HG02642 (cell line): ENCODE data around the gene NCK1.
"Not testable (repeated sequence)": the region's sequence is repeated elsewhere in the genome, so short reads cannot be mapped to it uniquely, and the experiment has no call there.

Experiments used
- ATAC-seq: cut with Tn5 transposase; IDR thresholded peaks from one replicate; pipeline ENCODE4 v1.9.1; 2021; ENCODE audit warnings: mild to moderate bottlenecking; ENCODE audit not compliant: unreplicated experiment, poor library complexity

Gene NCK1

DNA sequence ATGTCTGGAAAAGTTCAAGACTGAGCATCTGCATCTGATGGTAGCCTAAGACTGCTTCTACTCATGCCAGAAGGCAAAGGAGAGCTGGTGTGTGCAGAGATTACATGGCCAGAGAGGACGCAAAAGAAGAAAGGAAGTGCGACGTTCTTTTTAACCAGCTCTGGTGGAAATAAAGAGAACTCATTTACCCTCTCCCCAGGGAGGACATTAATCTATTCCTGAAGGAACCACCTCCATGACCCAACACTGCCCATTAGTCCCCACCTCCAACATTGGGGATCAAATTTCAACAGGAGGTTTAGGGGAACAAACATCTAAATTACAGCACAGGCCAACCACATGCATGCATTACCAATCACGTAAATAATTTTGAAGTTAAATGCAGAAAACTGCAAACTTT lies 1.5 kb upstream of the NCK1 start:
- ATAC-seq: no peak

DNA sequence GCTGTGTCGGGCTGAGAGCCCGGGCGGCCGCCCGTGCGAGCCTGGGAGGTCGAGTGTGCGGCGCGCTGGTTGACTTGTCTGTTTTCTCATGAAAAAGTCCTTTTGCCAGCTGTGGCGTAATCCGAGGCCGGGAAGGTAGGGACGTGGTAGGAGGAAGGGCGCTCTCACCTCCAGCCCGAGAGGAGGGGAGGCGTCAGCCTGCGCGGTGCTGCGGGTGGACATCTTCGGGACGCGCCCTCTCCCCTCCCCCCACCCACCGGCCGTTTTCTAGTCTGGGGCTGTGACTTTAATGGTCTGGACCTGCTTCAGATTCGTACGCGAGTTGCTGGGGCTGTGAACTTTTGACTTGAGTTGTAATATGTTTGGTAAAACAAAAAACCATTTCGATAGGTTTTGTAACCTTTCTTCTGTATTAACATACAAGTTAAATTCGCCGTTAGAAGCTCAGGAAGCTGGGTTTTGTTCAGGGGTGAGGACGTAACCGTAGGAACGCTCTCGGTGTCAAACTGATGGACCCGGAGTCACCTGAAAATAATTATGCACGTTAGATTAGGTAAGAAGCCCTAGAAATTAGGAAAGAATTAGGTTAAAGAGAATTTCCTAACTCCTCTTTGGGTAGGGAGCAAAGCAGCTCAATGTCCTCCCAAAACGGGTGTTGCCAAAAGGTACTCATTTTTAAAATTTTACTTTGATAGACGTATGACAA lies 762 bp downstream of the NCK1 start:
- peak; percentile 24 for ATAC-seq

DNA sequence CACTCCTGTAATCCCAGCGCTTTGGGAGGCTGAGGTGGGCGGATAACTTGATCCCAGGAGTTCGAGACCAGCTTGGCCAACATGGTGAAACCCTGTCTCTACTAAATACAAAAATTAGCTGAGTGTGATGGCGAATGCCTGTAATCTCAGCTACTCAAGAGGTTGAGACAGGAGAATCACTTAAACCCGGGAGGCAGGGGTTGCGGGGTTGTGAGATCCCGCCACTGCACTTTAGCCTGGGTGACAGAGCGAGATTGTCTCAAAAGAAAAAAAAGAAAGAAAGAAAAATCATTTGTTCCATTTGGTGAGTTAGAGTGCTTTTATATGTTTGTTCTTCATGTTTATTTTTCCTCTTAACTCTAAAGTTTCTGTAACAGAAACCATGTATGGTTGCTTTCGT lies 7.3 kb downstream of the NCK1 start:
- ATAC-seq: no peak

DNA sequence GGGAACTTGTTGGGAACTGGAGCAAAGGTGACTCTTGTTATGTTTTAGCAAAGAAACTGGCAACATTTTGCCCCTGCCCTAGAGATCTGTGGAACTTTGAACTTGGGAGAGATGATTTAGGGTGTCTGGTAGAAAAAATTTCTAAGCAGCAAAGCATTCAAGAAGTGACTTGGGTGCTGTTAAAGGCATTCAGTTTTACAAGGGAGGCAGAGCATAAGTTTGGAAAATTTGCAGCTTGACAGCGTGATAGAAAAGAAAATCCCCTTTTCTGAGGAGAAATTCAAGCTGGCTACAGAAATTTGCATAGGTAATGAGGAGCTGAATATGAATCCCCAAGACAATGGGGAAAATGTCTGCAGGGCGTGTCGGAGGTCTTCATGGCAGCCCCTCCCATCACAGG lies 10.2 kb downstream of the NCK1 start:
- ATAC-seq: not testable (repeated sequence)

DNA sequence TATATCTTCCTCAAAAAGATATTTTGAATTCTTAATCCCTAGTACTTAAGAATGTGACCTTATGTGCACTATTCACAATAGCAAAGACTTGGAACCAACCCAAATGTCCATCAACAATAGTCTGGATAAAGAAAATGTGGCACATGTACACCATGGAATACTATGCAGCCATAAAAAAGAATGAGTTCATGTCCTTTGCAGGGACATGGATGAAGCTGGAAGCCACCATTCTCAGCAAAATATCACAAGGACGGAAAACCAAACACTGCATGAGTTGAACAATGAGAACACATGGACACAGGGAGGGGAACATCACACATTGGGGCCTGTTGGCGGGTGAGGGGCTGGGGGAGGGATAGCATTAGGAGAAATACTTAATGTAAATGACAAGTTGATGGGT lies 17.5 kb downstream of the NCK1 start:
- ATAC-seq: not testable (repeated sequence)

DNA sequence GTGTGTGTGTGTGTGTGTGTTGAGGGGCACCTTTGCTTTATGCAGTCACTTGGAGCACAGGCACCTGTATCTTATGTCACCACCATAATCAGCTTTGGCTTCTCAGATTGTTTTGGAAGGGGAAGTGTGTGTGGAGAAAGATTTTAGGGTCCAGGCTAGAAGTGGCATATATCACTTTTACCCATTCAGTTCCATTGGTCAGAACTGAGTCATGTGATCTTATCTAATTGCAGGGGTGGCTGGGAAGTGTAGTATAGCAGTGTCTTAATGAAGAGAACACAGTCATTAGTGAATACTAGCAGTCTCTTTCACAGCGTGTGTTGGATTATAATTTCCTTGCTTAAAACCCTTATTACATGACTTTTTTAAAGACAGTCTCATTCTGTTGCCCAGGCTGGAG lies 20.6 kb downstream of the NCK1 start:
- no peak for ATAC-seq

DNA sequence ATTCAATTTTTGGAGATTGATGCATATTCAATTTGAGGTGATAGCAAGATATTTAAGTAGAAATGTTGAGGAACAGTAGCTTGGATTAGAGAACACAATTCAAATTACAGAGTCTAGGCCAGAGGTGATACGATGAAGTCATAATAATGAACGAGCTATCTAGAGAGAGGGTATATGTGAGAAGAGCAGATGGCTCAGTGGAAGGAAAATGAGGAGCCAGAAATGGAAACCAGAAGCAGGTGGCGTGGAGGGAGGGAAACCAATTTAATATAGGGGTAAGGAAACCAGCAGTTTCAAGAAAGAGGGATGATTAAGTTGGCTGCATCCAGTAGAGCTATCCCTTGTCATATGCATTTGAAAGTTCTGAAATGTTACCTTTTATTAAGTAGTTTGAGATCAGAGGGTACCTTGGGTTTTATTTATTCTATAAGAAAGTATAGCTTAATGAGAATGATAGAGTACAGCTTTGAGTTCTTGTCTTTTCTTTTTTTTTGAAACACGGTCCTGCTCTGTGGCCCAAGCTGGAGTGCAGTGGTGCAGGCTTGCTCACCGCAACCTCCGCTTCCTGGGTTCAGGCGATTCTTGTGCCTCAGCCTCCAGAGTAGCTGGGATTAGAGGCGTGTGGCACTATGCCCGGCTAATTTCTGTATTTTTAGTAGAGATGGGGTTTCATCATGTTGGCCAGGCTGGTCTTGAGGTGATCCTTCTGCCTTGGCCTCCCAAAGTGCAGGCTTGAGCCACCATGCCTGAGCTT lies 22.1 kb downstream of the NCK1 start:
- no peak for ATAC-seq

DNA sequence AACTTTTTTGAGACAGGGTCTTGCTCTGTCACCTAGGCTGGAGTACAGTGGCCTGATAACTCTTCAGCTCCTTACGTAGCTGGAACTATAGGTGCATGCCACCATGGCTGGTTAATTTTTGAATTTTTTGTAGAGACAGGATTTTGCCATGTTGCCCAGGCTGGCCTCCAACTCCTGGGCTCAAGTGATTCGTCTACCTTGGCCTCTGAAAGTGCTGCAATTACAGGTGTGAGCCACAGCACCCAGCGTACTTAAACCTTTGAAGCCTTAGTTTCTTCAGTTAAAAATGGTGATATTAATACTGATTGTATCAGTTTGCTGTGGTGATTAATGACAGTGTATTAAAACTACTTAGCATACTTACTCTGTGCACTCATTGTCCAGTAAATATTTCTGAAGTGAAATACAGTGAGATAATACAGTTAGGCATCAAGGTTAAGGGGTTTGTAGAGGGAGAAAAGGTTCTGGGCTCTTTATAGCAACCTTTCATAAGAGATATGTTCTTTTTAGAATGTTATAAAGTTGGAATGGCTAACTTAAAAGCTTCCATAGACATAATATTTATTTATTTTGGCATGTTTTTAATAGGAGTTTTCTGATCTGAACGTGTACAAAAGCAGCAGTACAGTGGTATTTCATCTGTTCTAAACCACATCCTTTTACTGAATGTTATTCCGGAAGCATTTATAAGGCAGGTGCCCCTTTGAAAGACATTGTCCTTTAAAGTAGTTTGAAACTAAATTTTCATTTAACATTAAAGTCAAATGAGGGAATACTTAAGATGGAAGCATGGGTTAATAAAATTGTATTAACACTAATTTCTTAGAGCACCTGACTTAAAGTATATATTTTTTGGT lies 23.6 kb downstream of the NCK1 start:
- ATAC-seq: peak; percentile 36

DNA sequence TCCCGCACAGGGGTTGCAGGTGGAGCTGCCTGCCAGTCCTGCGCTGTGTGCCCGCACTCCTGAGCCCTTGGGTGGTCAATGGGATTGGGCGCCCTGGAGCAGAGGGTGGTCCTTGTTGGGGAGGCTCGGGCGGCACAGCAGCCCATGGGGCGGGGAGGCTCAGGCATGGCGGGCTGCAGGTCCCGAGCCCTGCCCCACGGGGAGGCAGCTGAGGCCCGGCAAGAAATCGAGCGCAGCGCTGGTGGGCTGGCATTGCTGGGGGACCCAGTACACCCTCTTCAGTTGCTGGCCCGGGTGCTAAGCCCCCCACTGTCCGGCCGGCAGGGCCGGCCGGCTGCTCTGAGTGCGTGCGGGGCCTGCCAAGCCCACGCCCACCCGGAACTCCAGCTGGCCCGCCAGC lies 27.9 kb downstream of the NCK1 start:
- ATAC-seq: no peak

DNA sequence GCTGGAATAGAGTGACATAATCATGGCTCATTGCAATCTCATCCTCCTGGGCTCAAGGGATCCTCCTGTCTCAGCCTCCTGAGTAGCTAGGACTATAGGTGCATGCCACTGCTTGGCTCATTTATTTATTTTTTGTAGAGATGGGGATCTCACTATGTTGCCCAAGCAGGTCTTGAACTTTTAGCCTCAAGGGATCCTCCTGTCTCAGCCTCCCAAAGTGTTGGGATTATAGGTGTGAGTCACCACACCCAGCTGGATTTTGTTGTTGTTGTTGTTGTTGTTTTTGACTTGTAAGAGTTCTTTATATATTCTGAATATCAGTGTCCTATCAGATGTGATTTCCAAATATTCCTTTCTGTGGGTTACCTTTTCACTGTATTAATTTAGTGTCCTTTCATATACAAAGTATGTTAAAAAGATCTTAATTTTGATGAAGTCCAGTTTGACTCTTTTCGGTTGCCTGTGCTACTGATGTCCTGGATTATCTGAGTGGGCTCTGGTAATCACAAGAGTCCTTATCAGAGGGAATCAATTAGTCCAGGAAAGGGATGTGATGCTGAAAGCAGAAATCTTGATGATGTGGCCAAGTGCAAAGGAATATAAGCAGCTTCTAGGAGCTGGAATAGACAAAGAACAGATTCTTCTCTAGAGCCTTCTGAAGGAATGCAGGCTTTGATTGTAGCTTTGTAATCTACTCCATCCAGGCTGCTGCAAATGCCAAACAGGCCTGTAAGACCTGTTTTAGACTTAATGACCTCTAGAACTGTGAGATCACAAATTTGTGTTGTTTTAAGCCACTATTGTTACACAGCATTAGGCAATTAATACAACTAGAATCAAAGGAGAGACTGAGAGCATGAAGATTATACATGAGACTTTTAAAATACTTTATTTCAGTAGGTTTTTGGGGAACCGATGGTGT lies 30.2 kb downstream of the NCK1 start:
- no peak for ATAC-seq

DNA sequence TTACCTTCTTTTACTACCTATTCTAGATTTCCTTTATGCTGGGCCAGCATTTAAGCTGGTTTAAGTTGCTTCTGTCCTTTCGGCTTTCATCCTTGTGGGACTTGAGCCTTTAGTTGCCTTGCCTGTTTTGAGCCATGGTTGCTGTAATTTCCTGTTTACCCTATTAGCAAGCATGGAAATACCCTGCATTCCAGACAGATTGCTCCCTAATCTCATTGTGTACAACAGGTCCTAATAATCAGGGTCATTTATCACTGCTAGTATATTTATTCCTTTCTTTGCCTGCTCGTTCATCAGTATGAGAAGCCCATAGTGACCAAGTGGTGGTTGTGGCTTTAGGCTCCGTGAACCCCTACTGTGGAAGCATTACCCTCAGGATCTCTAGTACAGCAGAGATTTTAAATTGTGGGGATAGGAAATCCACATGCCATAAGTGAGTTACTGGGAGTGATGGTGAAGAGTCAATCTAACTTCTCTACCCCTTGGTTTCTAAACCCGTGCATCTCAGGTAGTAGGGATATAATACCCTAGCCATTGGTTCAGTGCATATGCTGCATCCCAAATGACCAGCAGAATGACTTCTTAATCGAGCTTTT lies 31.9 kb downstream of the NCK1 start:
- no peak for ATAC-seq

DNA sequence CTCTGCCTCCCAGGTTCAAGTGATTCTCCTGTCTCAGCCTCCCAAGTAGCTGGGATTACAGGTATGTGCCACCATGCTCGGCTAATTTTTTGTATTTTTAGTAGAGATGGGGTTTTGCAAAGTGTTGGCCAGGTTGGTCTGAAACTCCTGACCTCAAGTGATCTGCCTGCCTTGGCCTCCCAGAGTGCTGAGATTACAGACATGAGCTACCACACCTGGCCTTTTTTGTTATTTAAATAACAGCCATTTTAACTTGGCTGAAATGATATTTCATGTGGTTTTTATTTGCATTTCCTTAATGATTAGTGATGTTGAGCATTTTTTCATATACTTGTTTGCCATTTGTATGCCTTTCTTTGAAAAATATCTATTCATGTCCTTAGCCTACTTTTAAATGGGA lies 35.2 kb downstream of the NCK1 start:
- not testable (repeated sequence) for ATAC-seq

DNA sequence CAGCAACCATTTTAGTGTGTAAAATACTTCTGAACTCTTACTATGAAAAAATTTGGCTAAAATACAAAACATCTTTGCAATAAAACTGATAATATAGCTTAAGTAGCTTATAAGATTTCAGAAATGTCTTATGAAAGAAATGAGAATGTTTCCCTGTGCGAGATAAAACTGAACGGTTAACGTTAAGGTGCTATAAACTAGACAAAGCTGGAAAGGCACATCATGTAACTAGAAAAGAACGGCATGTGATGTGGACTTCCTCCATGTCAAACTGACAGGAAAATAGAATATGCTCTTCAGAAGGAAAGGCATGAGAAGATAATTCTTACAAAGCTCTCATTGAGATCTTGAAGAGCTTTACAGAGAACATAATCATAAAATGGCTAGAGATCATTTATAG lies 36.5 kb downstream of the NCK1 start:
- no peak for ATAC-seq

DNA sequence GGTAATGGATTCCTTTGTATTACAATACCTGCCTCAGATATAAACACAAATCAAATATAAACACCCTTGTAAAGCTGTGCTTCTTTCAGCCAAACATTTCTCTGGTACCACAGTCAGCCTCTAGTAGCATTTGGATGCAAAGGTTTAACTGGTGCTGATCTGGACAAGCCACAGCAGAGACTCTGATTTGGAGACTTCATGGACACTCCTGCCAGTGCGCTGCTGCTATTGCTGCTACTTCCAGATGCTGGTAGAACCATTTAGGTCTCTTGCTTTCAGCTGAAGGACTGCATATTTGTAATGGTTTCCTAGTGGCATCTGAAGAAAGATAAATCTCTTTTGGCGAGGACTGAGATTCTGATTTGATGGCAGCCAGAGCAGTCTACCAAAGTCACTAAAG lies 36.9 kb downstream of the NCK1 start:
- ATAC-seq: no peak

DNA sequence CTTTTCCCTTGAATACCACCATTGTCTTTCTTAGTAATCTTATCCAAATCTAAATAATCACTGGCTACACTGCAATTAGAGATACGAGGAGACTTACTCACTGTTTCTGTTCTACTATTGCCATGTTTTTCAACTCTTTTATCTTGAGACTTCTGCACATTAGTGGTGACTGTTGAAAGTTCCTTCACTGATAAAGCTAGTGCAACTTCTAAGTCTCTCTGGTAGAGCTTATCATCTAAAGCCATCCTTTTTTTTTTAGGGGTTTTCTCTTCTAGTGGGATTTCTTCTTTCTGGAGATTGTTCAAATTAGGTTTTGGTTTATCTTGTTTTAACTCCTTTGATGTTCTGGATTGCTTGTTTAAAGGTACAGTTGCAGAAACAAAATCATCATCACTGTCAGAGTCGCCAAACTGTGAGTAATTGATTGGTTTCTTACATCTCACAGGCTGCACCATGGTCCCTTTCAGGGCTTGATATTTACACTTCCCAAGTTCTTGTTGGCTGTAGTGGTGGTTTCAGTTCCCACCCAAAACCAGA lies 37.7 kb downstream of the NCK1 start:
- ATAC-seq: no peak

DNA sequence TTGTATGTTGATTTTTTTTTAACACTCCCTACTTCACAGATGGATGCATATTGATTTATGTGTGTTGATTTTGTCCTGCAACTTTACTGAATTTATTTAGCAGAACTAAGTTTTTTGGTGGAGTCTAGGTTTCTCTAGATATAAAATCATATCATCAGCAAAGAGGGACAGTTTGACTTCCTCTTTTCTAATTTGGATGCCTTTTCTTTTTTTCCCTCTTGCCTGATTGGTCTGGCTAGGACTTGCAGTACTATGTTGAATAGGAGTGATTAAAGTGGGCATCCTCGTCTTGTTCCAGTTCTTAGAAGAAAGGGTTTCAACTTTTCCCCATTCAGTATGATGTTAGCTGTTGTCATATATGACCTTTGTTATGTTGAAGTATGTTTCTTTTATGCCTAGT lies 38.7 kb downstream of the NCK1 start:
- not testable (repeated sequence) for ATAC-seq

DNA sequence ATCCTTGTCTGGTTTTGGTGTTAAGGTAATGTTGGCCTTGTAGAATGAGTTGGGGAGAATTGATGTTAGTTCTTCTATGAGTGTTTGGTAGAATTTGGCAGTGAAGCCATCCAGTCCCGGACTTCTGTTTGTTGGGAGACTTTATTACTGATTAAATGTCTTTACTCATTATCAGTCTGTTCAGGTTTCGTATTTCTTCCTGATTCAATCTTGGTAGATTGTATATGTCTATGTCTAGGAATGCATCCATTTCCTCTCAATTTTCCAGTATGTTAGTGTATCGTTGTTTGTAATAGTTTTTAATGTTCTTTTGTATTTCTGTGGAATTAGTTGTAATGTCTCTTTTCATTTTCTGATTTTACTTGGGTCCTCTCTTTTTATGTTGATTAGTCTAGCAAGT lies 39.4 kb downstream of the NCK1 start:
- ATAC-seq: no peak

DNA sequence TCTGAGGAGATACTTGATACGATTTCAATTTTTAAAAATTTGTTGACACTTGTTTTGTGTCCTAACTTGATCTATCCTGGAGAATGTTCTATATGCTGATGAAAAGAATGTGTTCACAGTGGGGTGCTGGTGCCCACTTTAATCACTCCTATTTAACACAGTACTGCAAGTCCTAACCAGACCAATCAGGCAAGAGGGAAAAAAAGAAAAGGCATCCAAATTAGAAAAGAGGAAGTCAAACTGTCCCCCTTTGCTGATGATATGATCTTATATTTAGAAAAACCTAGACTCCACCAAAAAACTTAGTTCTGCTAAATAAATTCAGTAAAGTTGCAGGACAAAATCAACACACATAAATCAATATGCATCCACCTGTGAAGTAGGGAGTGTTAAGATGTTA lies 40.5 kb downstream of the NCK1 start:
- not testable (repeated sequence) for ATAC-seq

DNA sequence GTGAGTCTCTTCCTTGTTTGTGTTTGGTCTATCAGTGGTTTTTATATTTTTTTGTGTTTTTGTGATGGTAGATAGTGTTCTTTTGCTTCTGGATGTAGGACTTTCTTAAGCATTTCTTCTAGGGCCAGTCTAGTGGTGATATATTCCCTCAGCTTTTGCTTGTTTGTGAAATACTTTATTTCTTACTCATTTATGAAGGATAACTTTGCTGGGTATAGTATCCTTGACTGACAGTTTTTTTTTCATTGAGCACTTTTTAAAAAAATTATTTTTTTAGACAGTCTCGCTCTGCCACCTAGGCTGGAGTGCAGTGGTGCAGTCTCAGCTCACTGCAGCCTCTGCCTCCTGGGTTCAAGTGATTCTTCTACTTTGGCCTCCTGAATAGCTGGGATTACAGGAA lies 41.9 kb downstream of the NCK1 start:
- ATAC-seq: no peak
